NCI-H2107 treated with DMSO at 0.1 percent for 48 hours (cell line): ENCODE results near the gene MRPS12.

Source experiments
- DNase-seq: peaks from one replicate; lab custom pipeline; 2025; ENCODE audit not compliant: unreplicated experiment; lab: John Stamatoyannopoulos, UW

MRPS12 gene

DNA sequence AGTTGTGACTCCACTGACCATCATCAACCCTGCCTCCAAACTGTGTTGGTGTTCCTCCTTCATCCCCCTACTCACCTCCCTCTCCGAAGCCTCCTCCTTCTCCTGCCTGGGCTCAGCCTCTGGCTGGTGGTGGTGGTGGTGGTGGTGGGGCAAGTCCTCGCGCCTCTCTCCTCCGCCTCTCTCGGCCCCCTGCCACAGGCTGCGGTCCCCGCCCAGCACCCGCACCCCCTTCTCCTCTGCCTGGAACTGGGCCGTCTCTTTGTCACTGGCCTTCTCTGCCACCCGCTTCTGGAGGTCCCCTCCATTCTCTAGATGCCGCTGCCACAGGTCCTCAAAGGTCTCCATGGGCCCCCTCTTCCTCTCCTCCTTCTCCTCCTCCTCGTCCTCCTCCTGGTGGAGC, 20.3 kb upstream of the MRPS12 start:
- no peak for DNase-seq

DNA sequence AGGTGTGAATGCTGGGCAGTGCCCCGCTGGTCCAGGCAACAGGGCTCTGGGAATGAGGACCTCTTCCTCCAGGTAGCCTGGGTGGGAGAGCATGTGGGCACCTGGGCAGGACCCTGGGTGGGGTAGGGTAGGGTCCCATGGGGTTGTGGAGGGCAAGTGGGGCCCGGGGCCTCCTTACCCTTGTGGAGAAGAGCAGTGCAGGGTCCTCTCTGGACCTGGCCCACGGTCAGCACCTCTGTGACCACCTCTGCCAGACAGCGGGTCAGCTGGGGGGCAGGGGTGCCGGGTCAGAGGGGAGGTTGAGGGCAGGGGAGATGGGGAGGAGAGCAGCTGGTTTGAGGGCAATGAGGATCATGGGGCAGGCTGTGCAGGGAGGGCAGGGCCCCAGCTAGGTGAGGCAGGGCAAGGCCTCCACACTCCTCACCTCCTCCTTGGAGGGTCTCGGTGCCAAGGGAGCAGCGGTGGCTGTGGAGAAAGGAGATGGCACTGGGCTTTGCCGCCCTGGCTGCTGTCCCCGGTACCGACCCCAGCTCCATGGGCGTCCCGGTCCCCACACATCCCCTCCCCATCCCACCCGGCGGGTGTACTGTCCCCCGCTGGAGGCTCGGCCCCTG, 19.2 kb upstream of the MRPS12 start:
- DNase-seq, result no peak

DNA sequence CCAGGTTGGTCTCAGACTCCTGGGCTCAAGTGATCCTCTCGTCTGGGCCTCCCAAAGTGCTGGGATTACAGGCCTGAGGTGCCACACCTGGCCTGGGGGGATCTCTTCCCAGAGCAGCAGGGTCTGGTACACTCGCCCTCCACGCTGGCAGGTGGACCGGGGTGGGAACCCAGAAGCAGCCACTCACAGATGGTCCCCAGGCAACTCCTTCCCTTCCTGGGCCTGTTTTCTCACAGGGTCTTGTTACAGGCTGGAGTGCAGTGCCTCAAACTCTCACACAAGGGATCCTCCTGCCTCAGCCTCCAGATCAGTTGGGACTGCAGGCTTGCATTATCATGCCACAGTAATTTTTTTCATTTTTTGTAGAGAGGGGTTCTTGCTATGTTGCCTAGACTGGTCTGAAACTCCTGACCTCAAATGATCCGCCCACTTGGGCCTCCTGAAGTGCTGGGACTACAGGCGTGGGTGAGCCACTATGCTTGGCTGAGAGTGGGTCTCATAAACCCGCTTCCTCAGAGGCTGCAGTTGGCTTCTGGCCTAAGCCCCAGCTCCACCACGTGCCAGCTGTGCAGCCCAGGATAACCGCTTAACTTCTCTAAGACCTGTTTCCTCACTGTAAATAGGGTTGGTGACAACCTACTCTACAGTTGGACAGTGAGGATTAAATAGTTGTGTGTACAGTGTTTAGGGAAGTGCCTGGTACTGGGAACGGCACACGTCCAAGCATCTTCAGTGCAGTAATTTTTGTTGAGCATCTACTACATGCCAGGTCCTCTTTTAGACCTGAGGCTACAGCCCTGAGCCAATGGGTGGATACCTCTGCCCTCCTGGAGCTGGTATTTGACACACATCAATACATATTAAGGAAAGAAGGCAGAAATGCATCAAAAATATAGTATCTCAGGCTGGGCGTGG, 17.9 kb upstream of the MRPS12 start:
- no peak for DNase-seq

DNA sequence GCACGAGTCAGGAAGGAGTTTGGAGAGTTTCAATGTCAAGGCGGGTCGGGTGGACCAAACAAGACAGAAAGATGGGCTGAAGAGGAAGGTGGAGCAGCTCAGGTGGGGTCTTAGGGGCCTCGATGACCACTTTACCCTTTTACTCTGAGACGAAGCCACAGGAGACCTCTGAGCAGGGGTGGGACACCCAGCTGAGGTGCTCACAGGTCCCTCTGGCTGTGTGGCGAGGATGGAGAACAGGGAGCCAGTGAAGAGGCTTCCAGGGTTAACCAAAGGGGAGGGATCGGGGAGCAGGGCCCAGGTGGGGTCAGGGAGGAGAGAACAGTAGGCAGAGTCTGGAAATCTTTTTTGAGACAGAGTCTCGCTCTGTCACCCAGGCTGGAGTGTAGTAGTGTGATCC, 16.8 kb upstream of the MRPS12 start:
- no peak for DNase-seq

DNA sequence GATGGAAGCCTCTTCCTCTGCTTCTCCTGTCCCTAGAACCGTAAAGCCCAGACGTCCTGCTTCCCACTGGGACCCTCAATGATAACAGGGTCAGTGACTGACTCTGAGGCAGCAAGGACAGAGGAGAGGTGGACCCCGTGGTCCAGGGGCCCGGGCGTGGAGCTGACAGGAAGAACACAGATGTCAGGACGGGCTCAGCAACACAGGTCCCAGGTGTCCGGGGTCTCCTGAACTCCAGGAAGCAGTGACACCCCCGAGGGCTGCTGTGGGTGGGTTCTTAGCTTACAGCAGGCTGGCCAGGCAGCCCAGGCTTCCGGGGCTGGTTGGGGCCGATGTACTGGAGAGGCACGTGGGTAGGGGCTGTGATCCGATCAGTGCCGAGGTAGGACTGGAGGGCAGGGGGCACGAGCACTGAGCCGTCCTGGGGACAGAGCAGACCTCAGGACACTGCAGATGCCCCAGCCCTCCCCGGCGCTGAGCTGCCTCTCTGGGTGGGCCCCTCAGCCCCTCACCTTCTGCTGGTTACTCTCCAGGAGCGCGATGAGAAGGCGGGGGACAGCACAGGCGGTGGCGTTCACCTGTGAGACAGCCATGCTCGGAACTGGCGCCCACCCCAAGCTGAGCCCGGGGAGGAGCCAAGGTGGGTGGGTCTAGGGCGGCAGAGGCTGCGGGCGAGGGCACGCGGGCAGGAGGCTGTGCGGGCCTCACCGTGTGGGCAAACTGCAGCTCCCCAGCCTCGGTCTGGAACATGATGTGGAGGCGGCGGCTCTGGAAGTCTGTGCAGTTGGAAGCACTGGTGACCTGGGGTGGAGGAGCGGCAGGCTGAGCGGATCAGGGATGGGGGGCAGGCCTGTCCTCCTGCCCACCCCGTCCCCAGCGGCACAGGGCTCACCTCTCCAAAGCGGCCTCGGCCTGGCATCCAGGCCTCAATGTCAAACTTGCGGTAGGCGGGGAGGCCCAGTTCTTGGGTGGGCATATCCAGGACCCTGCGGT, 15.1 kb upstream of the MRPS12 start:
- no peak for DNase-seq

DNA sequence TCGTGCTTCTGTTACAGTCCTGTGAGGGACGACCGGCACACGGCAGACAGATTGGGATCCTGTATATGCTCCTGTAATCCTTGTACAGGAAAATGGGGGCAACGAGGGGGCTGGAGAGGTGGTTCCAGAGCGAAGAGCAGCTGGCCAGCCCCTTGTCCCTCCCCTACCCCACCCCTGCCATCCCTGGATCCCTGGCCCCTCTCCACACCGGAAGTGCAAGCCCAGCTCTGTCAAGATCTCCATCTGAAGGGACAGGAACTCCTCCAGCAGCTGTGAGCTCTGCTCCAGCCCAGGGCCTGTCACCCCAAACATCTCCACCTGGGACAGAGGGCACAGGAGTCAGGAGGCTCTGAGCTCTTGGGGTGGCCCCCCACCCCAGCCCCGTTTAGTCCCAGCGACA, 13.2 kb upstream of the MRPS12 start:
- DNase-seq, result no peak

DNA sequence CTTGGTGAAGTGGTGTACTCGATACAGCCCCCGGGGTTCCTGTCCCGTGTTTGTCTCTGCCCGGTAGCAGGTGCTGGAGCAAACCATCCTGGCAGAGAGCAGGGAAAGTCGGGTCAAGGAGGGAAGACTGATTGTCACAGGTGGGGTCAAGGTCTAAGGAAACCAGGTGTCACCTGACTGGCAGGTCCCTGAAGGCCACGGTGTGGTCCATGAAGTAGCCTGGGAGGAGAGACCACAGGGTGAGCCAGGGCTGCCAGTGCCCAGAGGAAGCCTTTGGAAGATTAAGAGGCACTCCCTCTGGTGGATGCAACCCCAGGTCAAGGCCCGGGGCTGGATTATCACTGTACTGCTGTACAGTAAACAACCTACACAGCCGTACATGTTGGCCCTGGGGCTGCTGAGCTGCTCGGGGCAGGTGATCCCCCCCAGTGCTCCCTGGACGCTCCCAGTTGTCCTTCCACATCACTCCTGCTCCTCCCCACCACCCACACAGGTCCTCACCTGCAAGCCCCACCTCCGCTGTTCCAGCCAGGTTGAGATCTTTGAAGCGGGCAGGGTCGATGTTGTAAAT, 12.7 kb upstream of the MRPS12 start:
- DNase-seq, result no peak

DNA sequence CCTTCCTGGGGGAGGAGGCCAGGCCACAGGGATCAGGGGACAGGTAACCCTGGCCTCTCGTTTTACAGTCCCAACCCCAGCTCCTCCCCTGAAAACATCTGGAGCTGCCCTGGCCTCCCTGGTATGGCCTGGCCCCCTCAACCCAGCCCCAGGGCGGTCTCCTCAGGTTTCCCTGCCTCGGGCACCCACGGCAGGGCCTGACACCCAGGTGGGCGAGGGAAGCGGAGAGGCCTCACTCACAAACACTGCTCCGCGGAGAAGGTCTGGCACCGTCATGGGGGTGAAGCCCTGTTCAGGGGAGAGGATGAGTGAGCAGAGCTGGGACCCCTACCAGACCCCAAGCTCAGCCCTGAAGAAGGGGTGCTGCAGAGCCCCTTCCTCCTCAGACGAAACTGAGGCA, 12.2 kb upstream of the MRPS12 start:
- no peak for DNase-seq

DNA sequence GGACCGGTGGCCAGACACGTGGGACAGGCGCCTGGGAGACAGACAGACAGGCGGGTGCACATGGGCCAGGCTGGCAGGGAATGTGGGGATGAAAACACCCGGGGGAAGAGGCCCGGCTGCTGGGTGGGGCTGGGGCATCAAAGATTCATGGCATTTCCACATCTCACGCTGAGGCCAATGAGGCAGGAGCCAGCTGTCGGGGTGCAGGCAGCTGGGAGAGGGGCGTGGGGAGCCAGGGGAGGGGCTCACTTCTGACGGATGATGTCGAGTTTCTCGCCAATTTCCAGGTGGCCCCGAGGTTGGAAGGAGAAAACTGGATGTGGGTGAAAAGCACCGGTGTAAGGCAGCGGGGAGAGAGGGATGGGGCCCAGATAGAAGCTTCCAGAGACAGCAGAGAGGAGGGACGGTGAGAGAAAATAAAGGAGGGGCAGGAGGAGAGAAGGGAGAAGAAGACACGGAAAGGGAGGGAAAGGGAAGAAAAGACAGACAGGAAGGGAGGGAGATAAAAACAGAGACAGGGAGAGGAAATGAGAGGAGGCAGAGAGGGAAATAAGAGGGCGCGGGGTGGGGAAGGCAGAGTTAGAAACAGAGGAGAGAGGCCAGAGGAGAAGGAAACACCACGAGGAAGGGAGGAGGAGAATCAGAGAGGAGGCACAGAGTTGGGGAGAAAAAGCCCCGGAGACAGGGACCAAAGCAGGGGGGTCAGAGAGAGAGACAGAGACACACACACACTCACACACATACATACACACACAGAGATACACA, 10.7 kb upstream of the MRPS12 start:
- DNase-seq, result no peak

DNA sequence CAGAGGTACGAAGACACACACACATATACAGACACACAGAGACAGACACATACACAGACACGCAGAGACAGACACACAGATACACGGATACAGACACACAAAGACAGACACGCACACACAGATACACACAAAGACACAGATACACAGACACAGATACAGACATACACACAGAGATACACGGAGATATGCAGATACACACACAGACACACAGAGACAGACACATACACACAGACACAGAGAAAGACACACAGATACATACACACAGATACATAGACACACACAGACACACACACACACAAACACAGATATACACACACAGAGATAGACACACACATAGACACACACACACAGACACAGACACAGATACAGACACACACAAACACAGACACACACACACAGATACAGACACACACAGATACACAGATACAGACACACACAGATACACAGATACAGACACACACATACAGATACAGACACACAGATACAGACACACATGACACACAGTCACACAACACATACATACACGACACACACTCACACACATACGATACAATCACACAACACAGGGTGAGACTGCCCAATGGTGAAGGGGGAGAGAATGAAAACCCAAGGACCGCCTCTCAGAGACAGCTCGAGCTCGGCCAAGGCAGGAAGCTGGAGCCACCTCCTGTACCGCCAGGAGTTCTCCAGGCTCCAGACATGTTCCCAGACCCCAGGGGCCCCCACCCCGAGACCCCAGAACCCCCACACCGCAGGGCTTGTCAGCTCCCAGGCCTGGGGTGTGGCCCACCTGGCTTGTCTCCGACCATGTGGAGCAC, 9.9 kb upstream of the MRPS12 start:
- DNase-seq, result no peak

DNA sequence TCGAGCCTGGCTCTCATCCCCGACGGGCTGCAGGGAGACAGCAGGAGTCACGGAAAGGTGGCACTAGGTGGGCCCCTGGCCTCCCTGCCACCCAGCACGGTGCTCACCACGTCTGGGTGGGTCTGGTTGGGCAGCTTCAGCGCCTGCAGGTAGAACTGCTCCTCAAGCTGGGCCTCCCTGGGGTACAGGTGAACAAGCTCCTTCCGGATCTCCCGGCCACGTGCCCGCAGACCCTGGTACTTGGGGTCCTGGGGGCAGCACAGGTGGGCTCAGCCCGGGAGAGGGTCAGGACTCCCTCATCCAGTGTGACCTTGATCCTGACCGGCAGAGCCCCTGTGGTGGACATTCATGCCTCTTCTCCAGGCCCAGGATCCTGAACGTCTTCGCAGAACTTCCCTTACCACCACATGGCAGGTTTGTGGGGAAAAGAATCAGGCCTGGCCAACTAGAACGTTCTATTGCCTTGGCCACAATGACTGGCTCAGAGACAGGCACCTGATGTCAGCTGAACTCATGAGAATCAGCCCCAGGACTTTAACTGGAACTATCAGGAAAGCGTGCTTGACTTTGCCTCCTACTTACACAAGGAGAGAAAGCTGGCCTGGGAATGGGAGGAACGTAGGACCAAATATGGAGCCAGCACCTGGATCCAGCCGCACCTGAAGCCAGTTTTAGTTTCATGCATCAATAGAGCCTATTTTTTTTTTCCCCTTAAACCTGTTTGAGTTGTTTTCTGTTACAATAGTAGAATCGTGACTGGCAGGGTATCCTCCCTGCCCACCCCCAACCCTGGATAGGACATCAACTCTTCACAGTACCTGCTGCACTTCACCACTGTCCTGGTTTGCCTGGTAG, 9.1 kb upstream of the MRPS12 start:
- DNase-seq, result no peak

DNA sequence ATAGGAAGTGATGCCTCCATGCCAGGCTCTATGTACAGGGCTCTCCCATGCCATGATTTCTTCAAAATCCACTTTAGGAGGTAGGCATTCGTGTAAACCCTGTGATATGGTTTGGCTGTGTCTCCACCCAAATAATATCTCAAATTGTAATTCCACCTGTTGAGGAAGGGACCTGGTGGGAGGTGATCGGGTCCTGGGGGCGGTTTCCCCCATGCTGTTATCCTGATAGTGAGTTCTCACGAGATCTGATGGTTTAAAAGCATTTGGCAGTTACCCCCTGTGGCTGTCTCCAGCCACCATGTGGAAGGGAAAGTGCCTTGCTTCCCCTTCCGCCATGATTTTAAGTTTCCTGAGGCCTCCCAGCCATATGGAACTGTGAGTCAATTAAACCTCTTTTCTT, 8.3 kb upstream of the MRPS12 start:
- DNase-seq, result no peak

DNA sequence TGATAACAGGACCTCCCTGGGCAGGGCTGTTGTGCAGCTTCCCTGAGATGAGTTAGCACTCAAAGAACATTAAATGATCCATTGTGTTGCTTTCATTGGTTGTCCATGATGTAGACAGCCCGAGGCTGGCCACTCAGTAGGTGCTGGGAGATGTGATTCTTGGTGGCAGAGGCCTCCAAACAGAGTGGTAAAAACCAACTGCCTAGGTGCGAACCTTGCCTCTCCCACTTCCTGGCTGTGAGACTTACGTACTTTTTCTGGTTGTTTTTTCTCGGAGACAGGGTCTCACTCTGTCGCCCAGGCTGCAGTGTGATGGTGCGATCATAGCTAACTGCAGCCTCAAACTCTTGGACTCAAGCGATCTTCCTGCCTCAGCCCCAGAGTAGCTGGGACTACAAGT, 6.4 kb upstream of the MRPS12 start:
- no peak for DNase-seq

DNA sequence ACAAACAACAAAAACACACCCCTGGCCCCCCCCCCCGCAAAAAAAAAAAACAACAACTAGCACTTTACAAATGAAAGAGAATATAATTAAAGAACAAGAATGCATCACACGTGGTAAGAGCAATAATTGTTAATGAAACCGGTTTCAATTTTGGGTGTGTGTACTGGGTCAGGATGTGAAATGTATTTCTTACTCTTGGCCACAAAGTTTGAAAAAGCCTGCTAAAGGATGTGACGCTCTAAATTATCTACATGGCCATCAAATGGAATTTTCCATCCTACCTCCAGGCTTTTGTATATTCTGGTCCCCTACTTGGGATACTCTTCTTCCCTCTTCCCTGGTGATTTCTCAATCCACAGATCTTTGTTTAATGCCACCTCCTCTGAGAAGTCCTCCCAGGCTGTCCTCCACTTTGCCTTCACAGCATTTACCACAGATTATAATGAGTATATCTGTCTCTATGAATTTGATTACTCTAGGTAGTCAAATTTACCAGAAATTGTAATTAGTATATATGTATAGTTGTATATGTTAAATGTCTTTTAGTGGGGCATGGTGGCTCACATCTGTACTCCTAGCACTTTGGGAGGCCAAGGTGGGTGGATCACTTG, 2.2 kb upstream of the MRPS12 start:
- no peak for DNase-seq

DNA sequence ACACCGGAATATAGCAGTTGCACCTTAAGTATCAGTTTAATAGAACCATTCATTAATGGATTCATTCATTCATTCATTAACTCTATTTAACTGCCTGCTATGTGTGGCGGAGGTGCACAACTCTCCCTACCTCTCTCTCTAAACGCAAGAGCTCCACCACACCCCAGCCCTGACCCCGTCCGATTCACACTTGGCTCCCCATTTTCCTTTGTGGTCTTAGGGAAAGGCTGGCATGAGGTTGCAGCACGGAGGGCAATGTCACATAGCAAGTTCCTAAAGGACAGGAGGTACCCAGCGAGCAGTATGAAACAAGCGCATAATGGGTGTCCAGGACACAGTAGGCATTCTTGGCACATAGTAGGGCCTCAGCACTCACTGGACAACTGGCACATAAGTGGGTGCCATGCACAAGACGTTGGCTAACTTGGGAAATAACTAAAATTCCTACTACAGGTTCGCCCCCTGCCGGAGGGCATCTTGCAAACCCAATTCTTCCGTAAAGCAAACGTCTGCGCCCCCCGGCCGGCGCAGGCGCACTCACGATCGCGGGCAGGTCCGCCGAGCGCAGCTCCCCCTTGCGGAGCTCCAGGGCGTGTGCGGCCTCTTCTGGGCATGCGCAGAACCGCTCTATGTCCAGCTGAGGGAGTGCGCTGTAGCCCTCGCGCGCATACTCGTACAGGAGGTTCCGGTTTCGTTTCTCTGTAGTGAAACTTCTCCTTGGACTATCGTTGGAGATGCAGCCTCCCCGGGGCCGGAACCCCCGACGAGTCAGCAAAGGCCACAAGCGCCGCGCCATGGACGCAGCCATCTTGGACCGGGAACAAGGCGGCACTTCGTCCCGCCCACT, 592 bp upstream of the MRPS12 start, which contains the start of gene SARS2:
Gene SARS2, minus strand, starts transcription at position 835 of the 847 bp plus-strand sequence. Its CDS starts 27 bp downstream, at position 808.
- DNase-seq, result peak; percentile 80

DNA sequence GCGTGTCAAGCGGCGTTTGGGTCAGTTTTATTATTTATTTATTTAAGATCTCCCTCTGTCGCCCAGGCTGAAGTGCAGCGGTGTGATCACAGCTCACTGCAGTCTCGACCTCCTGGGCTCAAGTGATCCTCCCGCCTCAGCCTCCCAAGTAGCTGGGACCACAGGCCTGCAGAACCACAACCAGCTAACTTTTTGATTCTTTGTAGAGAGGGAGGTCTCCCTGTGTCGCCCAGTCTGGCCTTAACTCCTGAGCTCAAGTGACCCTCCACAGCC, 713 bp downstream of the MRPS12 start:
- no peak for DNase-seq

DNA sequence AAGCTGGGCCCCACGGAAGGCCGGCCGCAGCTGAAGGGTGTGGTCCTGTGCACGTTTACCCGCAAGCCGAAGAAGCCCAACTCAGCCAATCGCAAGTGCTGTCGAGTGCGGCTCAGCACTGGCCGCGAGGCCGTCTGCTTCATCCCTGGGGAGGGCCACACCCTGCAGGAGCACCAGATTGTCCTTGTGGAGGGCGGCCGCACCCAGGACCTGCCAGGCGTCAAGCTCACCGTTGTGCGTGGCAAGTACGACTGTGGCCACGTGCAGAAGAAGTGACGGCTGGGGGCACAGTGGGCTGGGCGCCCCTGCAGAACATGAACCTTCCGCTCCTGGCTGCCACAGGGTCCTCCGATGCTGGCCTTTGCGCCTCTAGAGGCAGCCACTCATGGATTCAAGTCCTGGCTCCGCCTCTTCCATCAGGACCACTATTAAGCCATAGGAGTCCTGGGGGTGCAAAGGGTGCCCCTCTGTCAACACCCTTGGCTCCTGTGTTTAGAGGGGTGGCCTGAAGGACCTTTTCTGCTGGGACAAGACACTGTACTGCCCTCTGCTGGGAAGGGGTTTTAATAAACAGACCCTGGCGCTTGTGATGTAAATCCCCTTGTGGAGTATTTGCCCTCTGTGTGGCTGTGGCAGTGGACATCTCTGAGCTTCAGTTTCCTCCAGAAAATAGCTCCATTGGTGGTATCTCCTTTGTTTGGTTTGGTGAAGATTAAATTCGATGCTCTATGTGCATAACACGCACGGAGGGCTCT, 1.9 kb downstream of the MRPS12 start:
- no peak for DNase-seq
